DMS 273 (cell line): Measurements from ENCODE around the gene MLKL.
A peak's percentile ranks its signal among the peaks of the same experiment; 100 is the strongest.
"Not testable (repeated sequence)": the region's sequence is repeated elsewhere in the genome, so short reads cannot be mapped to it uniquely, and the experiment has no call there.

Source experiments
- DNase-seq: peaks from one replicate; lab custom pipeline; 2025; ENCODE audit not compliant: unreplicated experiment; lab: John Stamatoyannopoulos, UW

MLKL gene

GRCh38 chr16:74732707-74733350, 32.2 kb upstream of the MLKL start:
- DNase-seq = no peak

GRCh38 chr16:74731853-74732477, 31.3 kb upstream of the MLKL start:
- DNase-seq = no peak

- DNase-seq = peak; percentile 35
These were observed 29.4 kb upstream of the MLKL start for GRCh38 chr16:74729783-74730683.

- DNase-seq = no peak
These were observed 27.2 kb upstream of the MLKL start for GRCh38 chr16:74727903-74728302.

GRCh38 chr16:74726716-74727115, 26.1 kb upstream of the MLKL start:
- peak; percentile 81 for DNase-seq

GRCh38 chr16:74725651-74726455, 25.2 kb upstream of the MLKL start:
- DNase-seq = no peak

GRCh38 chr16:74724820-74725549, 24.3 kb upstream of the MLKL start:
- no peak for DNase-seq

GRCh38 chr16:74723256-74723655, 22.6 kb upstream of the MLKL start:
- no peak for DNase-seq

GRCh38 chr16:74722156-74722555, 21.5 kb upstream of the MLKL start:
- DNase-seq = not testable (repeated sequence)

GRCh38 chr16:74721716-74722115, 21.1 kb upstream of the MLKL start:
- DNase-seq = no peak

- no peak for DNase-seq
These were observed 19.9 kb upstream of the MLKL start for GRCh38 chr16:74720579-74720978.

- DNase-seq = no peak
These were observed 18.3 kb upstream of the MLKL start for GRCh38 chr16:74718741-74719610.

- DNase-seq = no peak
These were observed 17.5 kb upstream of the MLKL start for GRCh38 chr16:74718140-74718539.

GRCh38 chr16:74717367-74717766, 16.7 kb upstream of the MLKL start:
- no peak for DNase-seq

- DNase-seq = no peak
These were observed 15.7 kb upstream of the MLKL start for GRCh38 chr16:74716355-74716754.

GRCh38 chr16:74713876-74714275, 13.2 kb upstream of the MLKL start:
- DNase-seq = no peak

GRCh38 chr16:74713325-74713724, 12.7 kb upstream of the MLKL start:
- DNase-seq = no peak

- DNase-seq = no peak
These were observed 11.3 kb upstream of the MLKL start for GRCh38 chr16:74711938-74712337.

- DNase-seq = no peak
These were observed 9.7 kb upstream of the MLKL start for GRCh38 chr16:74710401-74710800.
